Activated CD8-positive, alpha-beta memory T cell treated with anti-CD3 and anti-CD28 coated beads, Interleukin-2, amount 50 U/mL, for 24 hours (primary cell): ENCODE results near the gene SLITRK4.

Source experiments
- DNase-seq: peaks from one replicate; pipeline ENCODE4 v3.0.0-alpha.2; 2020; ENCODE audit errors: extremely low read depth

SLITRK4 gene

GRCh38 chrX:143635915-143636314 lies at the start of gene SLITRK4:
TSS of gene SLITRK4 (minus strand) at chrX:143636101. CDS start at chrX:143631108, 4,993 bp downstream.
- no peak for DNase-seq

GRCh38 chrX:143683486-143683885 lies 47.6 kb upstream of the SLITRK4 start:
- DNase-seq, result no peak

- no peak for DNase-seq
These were observed 39.0 kb upstream of the SLITRK4 start for GRCh38 chrX:143674926-143675325.

GRCh38 chrX:143669395-143669794 lies 33.5 kb upstream of the SLITRK4 start:
- DNase-seq, result no peak

- DNase-seq, result no peak
These were observed 28.4 kb upstream of the SLITRK4 start for GRCh38 chrX:143664302-143664701.

- DNase-seq, result no peak
These were observed 27.9 kb upstream of the SLITRK4 start for GRCh38 chrX:143663755-143664154.

GRCh38 chrX:143661286-143661685 lies 25.4 kb upstream of the SLITRK4 start:
- no peak for DNase-seq

- DNase-seq, result no peak
These were observed 12.8 kb upstream of the SLITRK4 start for GRCh38 chrX:143648705-143649104.

GRCh38 chrX:143642426-143642825 lies 6.5 kb upstream of the SLITRK4 start:
- no peak for DNase-seq

- DNase-seq, result no peak
These were observed 930 bp upstream of the SLITRK4 start for GRCh38 chrX:143636831-143637230.

- DNase-seq, result no peak
These were observed 1.0 kb downstream of the SLITRK4 start for GRCh38 chrX:143634663-143635455.

GRCh38 chrX:143634309-143634662 lies 1.6 kb downstream of the SLITRK4 start:
- no peak for DNase-seq

- no peak for DNase-seq
These were observed 2.2 kb downstream of the SLITRK4 start for GRCh38 chrX:143633461-143634308.

GRCh38 chrX:143632625-143633410 lies 3.1 kb downstream of the SLITRK4 start:
- DNase-seq, result no peak

GRCh38 chrX:143623657-143624056 lies 12.2 kb downstream of the SLITRK4 start:
- DNase-seq, result no peak

GRCh38 chrX:143621276-143621675 lies 14.6 kb downstream of the SLITRK4 start:
- no peak for DNase-seq

GRCh38 chrX:143615851-143616250 lies 20.1 kb downstream of the SLITRK4 start:
- no peak for DNase-seq

GRCh38 chrX:143601809-143602208 lies 34.1 kb downstream of the SLITRK4 start:
- no peak for DNase-seq

GRCh38 chrX:143581240-143581639 lies 54.7 kb downstream of the SLITRK4 start:
- no peak for DNase-seq

GRCh38 chrX:143580266-143580665 lies 55.6 kb downstream of the SLITRK4 start:
- no peak for DNase-seq
